ENCODE results near the gene S100A4.
"Not testable (repeated sequence)": the region's sequence is repeated elsewhere in the genome, so short reads cannot be mapped to it uniquely, and the experiment has no call there.

S100A4 gene

GRCh38 chr1:153520818-153521476 lies 24.7 kb downstream of the S100A4 start:
- Histone ChIP-seq H3K27ac (no peak overlapping the region), H3K9ac (no peak overlapping the region), H3K4me3 (IDR thresholded peaks at IDR 0.05; ENCODE audit: insufficient read depth, low read depth, low read length) (no peak overlapping the region), H3K4me1 (ENCODE audit: low read depth, poor library complexity, severe bottlenecking) (peaks cover 7% of the 10 kb centered on the region), H3K27me3 (ENCODE audit: insufficient read depth, low read depth) (no peaks in the 10 kb centered on the region), H3K4me2 (no peak overlapping the region), H4K20me1 (ENCODE audit: insufficient read depth) (no peaks in the 10 kb centered on the region), H3K36me3 (ENCODE audit: insufficient read depth) (no peaks in the 10 kb centered on the region), H3K79me2 (ENCODE audit: insufficient read depth, low read depth) (no peaks in the 10 kb centered on the region), H2AFZ (ENCODE audit: low read depth) (no peak overlapping the region)
- no peak for TF ChIP-seq CTCF (conservative IDR thresholded peaks at IDR 0.05; ENCODE audit: low read depth, low read length)

GRCh38 chr1:153520137-153520691 lies 25.4 kb downstream of the S100A4 start:
- H3K36me3 ChIP-seq (ENCODE audit: insufficient read depth); H3K9ac ChIP-seq; H3K27me3 ChIP-seq (ENCODE audit: insufficient read depth, low read depth); H3K79me2 ChIP-seq (ENCODE audit: insufficient read depth, low read depth); H3K4me2 ChIP-seq; H3K27ac ChIP-seq; H3K4me3 ChIP-seq (IDR thresholded peaks at IDR 0.05; ENCODE audit: insufficient read depth, low read depth, low read length); H3K4me1 ChIP-seq (ENCODE audit: low read depth, poor library complexity, severe bottlenecking); H4K20me1 ChIP-seq (ENCODE audit: insufficient read depth); H2AFZ ChIP-seq (ENCODE audit: low read depth): not testable (repeated sequence)

- H3K4me1 ChIP-seq (ENCODE audit: low read depth, poor library complexity, severe bottlenecking): peaks cover 7% of the 10 kb centered on the region
- no peak overlapping the region for H3K4me3 ChIP-seq (IDR thresholded peaks at IDR 0.05; ENCODE audit: insufficient read depth, low read depth, low read length)
- no peaks in the 10 kb centered on the region for H4K20me1 ChIP-seq (ENCODE audit: insufficient read depth)
- TF ChIP-seq CTCF (conservative IDR thresholded peaks at IDR 0.05; ENCODE audit: low read depth, low read length): no peak
- no peaks in the 10 kb centered on the region for H3K27me3 ChIP-seq (ENCODE audit: insufficient read depth, low read depth)
- H3K36me3 ChIP-seq (ENCODE audit: insufficient read depth): no peaks in the 10 kb centered on the region
- H2AFZ ChIP-seq (ENCODE audit: low read depth): no peak overlapping the region
- no peaks in the 10 kb centered on the region for H3K79me2 ChIP-seq (ENCODE audit: insufficient read depth, low read depth)
- no peak overlapping the region for H3K27ac ChIP-seq
- H3K4me2 ChIP-seq: no peak overlapping the region
- no peak overlapping the region for H3K9ac ChIP-seq
These were observed 26.4 kb downstream of the S100A4 start for GRCh38 chr1:153519242-153519641.

GRCh38 chr1:153515504-153516394 lies 29.9 kb downstream of the S100A4 start:
- Histone ChIP-seq H3K27me3 (ENCODE audit: insufficient read depth, low read depth) (no peaks in the 10 kb centered on the region), H3K4me3 (IDR thresholded peaks at IDR 0.05; ENCODE audit: insufficient read depth, low read depth, low read length) (no peak overlapping the region), H3K79me2 (ENCODE audit: insufficient read depth, low read depth) (no peaks in the 10 kb centered on the region), H3K4me2 (no peak overlapping the region), H4K20me1 (ENCODE audit: insufficient read depth) (no peaks in the 10 kb centered on the region), H3K9ac (no peak overlapping the region), H2AFZ (ENCODE audit: low read depth) (no peak overlapping the region), H3K4me1 (ENCODE audit: low read depth, poor library complexity, severe bottlenecking) (peaks cover 15% of the 10 kb centered on the region), H3K36me3 (ENCODE audit: insufficient read depth) (no peaks in the 10 kb centered on the region), H3K27ac (no peak overlapping the region)
- no peak for TF ChIP-seq CTCF (conservative IDR thresholded peaks at IDR 0.05; ENCODE audit: low read depth, low read length)

Measured in KMS-11 (cell line).